GM20000 (cell line): ENCODE results near the gene PLA2R1.
A peak's percentile ranks its signal among the peaks of the same experiment; 100 is the strongest.

Experiments
- DNase-seq: peaks from one replicate; pipeline ENCODE4 v3.0.0; 2012; ENCODE audit warnings: low spot score
- CTCF ChIP-seq: IDR thresholded peaks from 2 replicates; pipeline ENCODE4 v1.5.1; 2012; ENCODE audit warnings: mild to moderate bottlenecking, control low read depth; ENCODE audit errors: extremely low read depth, missing control alignments

The PLA2R1 gene

GRCh38 chr2:159944874-159945273 is 117.5 kb downstream of the PLA2R1 start:
- DNase-seq: no peak
- TF ChIP-seq CTCF: no peak

- no peak for TF ChIP-seq CTCF
- no peak for DNase-seq
These were observed 120.3 kb downstream of the PLA2R1 start for GRCh38 chr2:159942146-159942545.

GRCh38 chr2:159941729-159942128 is 120.7 kb downstream of the PLA2R1 start:
- no peak for TF ChIP-seq CTCF

GRCh38 chr2:159939946-159940345 is 122.5 kb downstream of the PLA2R1 start:
- DNase-seq: peak; percentile 57
- peak; percentile 51 for TF ChIP-seq CTCF

More at GRCh38 chr2:159941729-159942128, 120.7 kb downstream of the PLA2R1 start:
- no peak for DNase-seq

- DNase-seq: no peak
- TF ChIP-seq CTCF: no peak
These were observed 124.0 kb downstream of the PLA2R1 start for GRCh38 chr2:159938395-159938794.

GRCh38 chr2:159936471-159936870 is 125.9 kb downstream of the PLA2R1 start:
- no peak for DNase-seq

GRCh38 chr2:159933727-159934049 is 128.7 kb downstream of the PLA2R1 start:
- TF ChIP-seq CTCF: no peak
- peak; percentile 7 for DNase-seq

More at GRCh38 chr2:159936471-159936870, 125.9 kb downstream of the PLA2R1 start:
- no peak for TF ChIP-seq CTCF
